IPS-NIHi7 (cell line): Measurements from ENCODE around the gene IL3.

ENCODE experiments used
- DNase-seq: peaks from one replicate; pipeline ENCODE4 v3.0.0; 2012; ENCODE audit warnings: mixed read lengths; ENCODE audit errors: extremely low spot score

The IL3 gene

DNA sequence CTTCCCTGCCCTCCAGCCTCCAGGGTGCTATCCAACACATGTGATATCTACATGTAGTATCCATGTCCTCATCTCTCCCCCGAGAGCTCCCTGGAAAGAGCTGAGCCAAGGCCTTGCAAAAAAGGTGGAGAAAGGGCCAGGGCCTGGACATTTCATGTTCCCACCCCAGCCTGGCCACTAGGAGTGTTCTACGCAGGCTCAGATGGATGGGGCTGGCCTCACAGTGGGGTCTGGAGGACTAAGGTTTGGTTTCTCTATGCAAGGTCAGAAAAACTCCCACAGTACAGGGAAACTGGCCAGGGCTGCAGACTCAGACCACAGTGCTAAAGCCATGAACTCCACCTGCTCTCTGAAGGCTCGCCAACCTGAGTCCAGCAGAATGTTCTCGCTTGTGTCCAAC lies 11.6 kb downstream of the IL3 start:
- DNase-seq = no peak

DNA sequence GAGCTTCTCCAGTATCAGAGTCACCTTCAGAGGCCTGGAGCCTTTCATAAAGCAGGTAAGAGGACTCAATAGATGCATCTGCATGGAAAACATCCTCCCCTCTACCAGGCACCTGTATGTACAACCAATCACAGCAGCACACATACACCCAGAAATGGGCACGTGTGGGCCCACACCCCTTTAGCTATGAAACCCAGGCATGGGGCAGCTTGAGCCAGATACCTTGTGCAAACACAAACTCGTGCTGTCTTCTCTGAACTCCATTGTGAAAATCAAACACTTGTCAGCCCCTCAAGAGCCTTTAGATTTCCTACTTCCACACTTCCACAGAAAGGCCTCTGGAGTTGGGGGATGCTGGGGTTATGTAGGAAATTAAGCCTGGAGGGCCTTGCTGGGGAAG lies 12.1 kb downstream of the IL3 start:
- no peak for DNase-seq

DNA sequence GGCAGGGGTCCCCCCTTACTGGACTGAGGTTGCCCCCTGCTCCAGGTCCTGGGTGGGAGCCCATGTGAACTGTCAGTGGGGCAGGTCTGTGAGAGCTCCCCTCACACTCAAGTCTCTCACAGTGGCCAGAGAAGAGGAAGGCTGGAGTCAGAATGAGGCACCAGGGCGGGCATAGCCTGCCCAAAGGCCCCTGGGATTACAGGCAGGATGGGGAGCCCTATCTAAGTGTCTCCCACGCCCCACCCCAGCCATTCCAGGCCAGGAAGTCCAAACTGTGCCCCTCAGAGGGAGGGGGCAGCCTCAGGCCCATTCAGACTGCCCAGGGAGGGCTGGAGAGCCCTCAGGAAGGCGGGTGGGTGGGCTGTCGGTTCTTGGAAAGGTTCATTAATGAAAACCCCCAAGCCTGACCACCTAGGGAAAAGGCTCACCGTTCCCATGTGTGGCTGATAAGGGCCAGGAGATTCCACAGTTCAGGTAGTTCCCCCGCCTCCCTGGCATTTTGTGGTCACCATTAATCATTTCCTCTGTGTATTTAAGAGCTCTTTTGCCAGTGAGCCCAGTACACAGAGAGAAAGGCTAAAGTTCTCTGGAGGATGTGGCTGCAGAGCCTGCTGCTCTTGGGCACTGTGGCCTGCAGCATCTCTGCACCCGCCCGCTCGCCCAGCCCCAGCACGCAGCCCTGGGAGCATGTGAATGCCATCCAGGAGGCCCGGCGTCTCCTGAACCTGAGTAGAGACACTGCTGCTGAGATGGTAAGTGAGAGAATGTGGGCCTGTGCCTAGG lies 13.0 kb downstream of the IL3 start, which contains the start of gene CSF2:
Gene CSF2 (plus strand): TSS at position 559 of the 783 bp plus-strand sequence. CDS start 35 bp downstream, at position 594.
- no peak for DNase-seq

DNA sequence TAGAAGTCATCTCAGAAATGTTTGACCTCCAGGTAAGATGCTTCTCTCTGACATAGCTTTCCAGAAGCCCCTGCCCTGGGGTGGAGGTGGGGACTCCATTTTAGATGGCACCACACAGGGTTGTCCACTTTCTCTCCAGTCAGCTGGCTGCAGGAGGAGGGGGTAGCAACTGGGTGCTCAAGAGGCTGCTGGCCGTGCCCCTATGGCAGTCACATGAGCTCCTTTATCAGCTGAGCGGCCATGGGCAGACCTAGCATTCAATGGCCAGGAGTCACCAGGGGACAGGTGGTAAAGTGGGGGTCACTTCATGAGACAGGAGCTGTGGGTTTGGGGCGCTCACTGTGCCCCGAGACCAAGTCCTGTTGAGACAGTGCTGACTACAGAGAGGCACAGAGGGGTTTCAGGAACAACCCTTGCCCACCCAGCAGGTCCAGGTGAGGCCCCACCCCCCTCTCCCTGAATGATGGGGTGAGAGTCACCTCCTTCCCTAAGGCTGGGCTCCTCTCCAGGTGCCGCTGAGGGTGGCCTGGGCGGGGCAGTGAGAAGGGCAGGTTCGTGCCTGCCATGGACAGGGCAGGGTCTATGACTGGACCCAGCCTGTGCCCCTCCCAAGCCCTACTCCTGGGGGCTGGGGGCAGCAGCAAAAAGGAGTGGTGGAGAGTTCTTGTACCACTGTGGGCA lies 13.8 kb downstream of the IL3 start:
- no peak for DNase-seq

DNA sequence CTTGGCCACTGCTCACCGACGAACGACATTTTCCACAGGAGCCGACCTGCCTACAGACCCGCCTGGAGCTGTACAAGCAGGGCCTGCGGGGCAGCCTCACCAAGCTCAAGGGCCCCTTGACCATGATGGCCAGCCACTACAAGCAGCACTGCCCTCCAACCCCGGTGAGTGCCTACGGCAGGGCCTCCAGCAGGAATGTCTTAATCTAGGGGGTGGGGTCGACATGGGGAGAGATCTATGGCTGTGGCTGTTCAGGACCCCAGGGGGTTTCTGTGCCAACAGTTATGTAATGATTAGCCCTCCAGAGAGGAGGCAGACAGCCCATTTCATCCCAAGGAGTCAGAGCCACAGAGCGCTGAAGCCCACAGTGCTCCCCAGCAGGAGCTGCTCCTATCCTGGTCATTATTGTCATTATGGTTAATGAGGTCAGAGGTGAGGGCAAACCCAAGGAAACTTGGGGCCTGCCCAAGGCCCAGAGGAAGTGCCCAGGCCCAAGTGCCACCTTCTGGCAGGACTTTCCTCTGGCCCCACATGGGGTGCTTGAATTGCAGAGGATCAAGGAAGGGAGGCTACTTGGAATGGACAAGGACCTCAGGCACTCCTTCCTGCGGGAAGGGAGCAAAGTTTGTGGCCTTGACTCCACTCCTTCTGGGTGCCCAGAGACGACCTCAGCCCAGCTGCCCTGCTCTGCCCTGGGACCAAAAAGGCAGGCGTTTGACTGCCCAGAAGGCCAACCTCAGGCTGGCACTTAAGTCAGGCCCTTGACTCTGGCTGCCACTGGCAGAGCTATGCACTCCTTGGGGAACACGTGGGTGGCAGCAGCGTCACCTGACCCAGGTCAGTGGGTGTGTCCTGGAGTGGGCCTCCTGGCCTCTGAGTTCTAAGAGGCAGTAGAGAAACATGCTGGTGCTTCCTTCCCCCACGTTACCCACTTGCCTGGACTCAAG lies 14.6 kb downstream of the IL3 start:
- DNase-seq = no peak

DNA sequence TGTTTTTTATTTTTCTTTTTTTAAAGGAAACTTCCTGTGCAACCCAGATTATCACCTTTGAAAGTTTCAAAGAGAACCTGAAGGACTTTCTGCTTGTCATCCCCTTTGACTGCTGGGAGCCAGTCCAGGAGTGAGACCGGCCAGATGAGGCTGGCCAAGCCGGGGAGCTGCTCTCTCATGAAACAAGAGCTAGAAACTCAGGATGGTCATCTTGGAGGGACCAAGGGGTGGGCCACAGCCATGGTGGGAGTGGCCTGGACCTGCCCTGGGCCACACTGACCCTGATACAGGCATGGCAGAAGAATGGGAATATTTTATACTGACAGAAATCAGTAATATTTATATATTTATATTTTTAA lies 15.2 kb downstream of the IL3 start:
- no peak for DNase-seq

DNA sequence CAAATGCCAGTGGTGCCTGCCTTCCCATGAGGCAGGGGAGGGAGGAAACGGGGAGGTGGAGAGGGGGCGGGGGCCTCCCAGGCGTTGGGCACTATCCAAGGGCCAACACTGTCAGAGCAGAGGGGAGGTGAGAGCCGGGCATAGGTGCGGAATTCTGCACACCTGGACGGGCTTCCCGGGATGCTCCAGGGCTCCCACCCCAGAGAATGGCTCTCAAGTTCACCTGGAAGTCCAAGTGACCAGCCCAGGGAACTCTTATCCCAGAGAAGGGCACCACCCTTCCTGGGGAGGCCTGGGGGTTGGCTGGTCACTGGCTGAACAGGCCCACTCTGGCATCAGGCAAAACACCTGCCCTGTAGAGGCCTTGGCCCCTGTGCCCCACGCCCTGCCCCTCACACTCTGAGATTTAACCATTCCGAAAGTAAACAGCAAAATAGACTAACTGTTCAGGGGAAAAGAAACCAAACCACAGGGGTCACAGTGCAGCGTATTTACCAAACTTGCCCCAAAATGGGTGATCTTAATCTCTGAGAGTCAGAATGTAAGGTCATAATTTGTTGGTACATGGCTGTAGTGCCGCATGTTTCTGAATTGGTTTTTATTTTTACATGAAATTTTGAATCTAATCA lies 15.9 kb downstream of the IL3 start:
- DNase-seq = no peak

DNA sequence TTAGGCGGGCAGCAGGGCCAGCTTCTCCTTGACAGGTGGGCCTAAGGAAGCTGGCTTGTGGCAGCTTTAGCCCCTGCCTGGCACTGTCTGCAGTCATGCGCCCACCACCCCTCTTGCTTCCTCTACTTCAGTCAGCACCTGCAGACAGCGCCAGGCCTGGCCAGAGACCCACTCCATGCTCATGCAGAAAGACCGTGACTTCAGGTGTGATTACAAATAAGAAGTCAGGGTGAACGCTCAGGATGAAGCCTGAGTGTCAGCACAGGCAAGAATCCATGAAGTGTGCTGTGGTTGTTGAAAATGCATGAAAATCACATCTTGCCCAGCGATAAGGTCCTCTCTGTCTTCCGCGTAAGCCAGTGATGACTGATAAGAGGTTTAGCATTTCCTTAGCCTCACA lies 16.5 kb downstream of the IL3 start:
- no peak for DNase-seq

DNA sequence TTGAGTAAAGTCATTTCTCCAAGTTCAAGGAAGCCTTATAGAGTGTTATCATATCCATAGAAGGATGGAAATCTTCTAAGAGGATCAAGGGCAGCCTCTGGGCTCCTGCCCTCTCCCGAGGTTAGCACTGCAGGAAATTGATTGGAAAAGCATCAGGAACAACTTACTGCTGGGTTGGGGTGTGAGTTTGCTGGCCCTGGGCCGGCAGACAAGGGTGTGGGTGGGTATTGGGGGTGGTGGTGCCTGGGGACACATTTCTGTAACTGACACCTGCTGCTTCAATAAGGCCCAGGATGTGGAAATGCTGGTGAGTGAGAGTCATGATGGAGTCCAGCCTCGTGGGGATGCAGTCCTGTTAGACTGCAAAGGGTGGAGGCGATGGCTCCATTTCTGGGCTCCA lies 18.6 kb downstream of the IL3 start:
- DNase-seq = no peak

DNA sequence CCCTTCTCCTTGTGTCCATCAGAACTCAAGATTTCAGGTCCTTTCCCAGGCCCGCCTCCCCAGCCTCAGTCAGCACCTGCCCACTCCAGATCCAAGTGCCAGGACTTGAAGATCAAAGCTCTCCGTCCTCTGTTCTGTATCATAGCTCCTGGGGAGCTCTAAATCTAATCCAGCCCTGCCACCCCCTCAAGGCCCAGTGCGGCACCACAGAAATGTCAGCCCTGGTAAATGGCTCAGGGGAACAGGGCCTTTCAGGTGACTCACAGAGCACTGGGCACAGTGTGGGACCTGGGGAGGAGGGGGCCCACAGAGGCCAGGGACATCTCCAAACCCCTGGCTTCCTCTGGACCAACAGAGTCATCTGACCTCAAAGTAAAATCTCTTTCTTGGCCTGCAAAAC lies 19.2 kb downstream of the IL3 start:
- no peak for DNase-seq

DNA sequence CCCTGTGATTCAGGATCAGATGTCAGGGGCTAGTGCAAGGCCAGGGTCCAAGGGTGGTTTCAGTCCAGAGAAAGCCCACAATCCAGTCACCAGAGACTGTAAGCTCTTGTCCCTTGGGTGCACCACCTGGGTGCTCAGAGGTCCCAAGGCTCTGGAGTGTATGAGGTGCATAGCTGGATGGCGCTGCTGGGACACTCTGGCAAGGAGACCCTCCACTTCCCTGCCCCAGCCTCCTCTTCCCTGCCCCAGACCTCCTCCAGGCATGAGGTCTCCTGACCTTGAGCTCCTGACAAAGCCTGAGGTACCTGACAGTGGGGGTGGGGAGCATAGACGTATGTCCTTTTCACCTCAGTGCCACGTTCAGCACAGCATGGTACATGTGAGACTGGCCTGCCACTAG lies 20.1 kb downstream of the IL3 start:
- DNase-seq = no peak

DNA sequence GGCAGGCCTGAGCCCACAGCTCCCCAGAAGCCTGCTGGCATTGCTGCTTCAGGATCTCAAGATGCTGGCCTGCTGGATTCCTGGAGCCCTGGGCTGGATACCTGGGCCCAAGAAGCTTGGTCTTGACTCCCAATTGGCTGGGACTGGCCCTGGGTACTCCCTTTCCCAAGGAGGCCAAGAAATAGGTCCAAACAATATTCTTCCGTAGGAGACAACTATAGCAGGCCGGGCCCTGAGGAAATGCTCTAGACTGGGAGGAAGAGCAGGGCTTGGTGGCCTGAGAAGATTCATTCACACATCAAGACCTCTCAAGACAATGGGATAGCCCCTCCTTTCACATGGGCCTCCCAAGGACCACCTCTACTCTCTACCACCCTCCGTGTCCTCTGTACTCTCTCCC lies 21.0 kb downstream of the IL3 start:
- DNase-seq = no peak

DNA sequence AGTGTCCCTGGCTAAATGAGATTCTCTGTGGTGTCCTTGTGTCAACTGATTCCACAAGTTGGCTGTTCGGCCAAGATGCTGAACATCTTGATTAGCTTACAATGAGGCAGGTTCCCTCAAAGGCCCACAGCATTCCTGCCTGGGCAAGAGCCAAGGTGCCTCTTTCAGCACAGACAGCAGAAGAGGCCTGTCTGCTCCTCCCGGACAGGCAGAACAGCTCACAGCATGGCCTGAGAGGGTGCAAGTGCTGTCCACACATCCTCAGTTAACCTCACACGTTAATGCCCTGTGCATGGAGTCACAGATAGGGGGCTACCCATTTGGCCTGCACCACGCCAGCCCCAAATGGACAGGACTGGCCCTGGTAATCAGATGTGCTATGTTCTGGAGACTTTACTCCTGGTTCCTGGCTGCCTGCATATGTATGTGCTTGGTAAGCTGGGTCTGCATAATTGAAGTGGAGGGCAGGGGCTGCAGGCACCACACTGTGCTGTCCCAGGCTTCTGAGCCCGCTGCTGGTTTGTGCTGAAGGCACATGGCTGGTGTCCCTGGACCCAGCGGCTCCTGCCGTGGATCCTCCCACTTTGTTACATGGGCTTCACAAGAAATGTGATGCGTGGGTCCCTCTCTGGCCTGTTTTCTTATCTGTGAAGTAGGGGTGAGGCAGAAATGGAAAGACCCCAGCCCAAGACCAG lies 22.0 kb downstream of the IL3 start:
- no peak for DNase-seq

DNA sequence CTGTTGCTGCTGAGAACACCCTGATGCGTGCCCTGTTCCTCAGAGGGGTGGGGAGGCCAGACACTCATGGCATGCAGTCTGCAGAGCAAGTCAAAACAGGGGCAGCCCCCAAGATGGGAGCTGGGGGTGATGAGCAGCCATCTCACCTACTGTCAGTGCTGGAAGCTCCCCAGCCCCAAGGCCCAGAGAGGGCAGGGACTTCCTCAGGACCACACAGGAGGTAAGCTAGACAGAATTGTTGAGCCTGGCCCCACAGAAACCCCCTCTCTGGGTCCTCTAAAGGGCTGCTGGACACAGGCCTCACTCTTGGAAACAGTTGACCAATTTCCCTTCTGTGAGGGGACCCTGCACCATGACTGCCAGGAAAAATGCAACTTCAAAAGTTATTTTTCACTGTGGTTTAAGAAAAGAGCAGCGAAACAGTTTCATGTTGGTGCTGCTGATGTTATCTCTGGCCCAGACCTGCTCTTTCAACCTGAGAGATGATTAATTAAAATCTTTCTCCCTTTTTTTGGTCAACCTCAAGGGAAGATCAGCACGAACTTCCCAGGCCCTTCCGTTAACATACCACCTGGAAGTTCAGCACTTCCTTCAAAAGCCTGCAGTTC lies 22.7 kb downstream of the IL3 start:
- no peak for DNase-seq

DNA sequence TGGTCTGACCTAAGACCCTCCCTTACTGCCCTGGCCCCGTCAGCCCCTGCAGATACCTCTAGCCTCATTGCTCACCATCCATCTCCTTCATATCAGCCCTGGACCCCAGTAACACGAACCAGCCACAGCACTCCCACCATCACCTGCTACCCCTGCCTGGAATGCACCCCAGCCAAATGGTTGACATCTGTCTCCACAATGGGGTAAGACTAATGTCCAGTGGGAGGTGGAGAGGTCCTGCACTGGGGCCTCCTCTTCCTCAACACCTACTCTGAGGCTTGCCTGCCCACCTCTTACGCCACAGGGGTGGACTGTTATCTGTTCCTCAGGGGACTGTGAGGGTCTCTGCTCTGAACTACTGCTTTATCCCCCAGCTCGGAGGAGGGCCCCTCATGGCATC lies 25.2 kb downstream of the IL3 start:
- no peak for DNase-seq

DNA sequence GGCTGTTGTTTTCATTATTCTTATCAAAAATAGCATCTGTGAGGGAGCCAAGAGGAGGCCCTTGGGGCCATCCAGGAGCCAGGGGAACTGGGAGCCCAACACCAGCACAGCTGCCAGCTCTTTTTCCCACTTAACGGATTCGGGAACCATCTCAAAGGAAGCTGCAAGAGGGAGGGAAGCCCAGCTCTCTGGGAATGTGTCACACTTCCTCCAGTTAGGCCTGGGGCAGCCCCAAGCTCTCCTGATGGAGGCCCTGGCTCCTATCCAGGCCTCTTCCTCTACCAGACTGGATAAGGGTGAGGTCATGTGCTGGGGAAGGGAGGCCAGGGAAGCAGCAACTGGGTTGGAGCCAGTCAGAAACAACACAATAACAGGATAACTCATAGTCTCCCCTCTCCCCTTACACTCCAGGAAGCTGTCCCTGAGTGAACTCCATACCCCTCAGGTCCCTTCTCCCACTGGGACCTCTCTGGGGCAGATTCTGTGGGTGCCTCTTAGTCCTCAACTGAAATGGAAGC lies 25.9 kb downstream of the IL3 start:
- no peak for DNase-seq

DNA sequence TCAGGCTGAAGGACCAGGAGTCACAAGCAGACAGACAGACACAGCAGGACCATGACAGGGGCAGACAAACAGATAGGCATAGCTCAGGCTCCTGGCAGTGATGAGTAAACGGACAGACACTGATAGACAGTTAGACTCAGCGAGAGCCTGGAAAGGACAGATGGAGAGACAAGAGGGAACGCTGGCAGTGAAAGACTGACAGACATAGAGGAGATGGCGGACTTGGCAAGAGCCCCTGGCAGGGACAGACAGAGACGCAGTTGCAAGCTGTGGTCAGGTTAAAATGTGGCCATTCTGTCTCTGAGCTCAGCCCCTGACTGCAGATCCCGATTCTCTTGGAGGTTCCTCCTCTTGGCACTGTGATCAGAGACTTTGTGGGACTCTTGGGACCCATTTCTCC lies 26.7 kb downstream of the IL3 start:
- DNase-seq = no peak

DNA sequence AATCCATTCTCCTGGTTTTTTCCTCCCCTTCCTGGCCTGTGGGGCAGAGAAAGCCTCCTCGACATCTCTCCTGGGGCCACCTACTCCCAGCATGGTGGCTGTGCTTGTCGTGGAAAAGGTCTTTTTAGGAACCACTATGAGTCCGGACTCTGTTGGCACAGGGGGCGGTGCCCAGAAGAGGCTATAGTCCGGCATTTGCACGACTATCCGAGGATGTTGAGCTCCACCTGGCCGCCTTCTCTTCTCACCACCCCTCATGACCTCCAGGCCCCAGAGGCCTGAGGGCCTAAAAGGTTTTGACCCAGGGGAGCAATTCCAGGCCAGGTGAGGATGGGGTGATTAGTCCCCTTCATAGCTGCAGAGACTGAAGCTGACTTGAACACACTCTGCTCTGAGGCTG lies 27.2 kb downstream of the IL3 start:
- DNase-seq = no peak

DNA sequence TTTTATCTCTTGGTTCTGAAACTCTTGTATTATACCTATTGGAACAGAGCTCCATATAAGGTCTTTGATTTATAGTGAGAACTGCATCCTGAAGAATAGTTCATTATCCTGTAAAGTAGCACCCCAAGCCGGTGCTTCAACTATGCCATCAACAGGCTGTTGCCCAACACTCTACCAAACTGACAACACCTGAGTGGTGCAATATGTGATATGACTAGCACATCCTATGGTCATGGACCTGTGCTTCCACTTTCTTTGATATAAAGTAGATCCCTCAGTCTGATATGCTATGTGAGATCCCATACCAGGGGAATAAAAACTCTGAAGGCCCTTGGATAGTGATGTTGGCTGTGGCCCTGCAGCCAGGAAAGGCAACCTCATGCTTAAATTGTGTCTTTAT lies 28.9 kb downstream of the IL3 start:
- DNase-seq = no peak

DNA sequence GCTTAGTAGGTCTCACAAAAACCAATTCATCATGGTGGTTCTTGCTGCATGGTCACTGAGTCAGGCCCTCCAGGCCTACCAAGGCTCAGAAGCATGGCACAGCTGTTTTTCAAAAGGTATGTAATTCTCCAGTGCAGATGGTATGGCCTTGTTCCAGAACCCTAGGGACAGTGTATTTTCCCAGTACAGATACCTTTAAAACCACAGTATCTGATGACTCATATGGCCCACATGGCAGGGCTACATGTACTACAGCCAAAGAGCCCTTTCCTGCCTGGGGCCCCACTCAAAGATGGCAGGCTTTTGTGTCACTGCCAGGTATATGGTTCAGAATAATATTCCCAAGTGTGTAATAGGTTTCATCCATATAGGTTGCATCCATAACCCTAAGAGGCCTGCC lies 29.7 kb downstream of the IL3 start:
- DNase-seq = no peak

DNA sequence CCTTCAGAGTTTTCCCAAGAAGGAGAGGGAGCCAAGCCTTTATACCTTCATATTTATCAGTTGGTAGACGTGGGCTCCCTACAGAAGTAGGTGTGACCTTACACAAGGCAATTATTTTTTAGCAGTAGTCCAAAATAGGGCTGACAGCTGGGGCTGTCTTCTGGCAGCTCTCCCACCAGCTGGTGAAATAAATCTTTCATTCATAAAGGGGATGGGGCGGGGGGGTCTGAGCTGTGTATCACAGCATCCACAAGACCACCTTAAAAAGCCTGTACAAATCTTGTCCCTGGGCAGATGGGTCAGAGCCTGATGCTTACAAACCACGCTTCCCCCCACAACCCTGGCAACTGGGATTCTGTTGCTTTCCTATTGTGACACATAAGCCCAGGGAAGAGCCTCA lies 32.8 kb downstream of the IL3 start:
- DNase-seq = no peak
